PC-9 (cell line): Measurements from ENCODE around the gene XYLB.

ENCODE experiments used
- EZH2 ChIP-seq: fragments of 200-600 bp; sonication (generic); IDR thresholded peaks from 2 replicates; pipeline ENCODE4 v1.8.0; 2017; ENCODE audit warnings: antibody characterized with exemption, low read depth
- TF ChIP-seq, protein P1 (sequence below): fragments of 200-600 bp; sonication (generic); conservative IDR thresholded peaks from 2 replicates; pipeline ENCODE4 v1.6.1; 2017; ENCODE audit warnings: mixed run types, antibody characterized with exemption, mild to moderate bottlenecking, moderate library complexity

DNA sequence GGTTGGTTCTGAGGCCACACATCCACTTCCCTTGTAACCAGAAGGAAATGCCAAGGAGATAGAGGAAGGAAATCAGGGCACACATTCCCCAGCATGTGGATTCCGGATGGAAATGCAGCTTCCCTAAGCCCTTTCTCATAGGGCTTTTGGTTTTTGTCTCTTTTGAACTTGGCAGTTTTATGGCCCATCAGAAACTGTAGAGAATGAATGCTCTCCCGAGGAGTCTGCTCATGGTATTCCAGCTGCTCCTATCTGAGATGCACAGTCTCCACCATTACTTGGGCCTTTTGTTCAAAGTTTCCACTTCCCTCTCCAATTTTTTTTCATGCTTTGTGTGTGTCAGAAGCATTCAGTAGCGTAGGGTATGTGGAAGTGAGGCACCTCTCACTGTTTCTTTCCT, 21.2 kb downstream of the XYLB start:
- TF ChIP-seq, protein P1, sequence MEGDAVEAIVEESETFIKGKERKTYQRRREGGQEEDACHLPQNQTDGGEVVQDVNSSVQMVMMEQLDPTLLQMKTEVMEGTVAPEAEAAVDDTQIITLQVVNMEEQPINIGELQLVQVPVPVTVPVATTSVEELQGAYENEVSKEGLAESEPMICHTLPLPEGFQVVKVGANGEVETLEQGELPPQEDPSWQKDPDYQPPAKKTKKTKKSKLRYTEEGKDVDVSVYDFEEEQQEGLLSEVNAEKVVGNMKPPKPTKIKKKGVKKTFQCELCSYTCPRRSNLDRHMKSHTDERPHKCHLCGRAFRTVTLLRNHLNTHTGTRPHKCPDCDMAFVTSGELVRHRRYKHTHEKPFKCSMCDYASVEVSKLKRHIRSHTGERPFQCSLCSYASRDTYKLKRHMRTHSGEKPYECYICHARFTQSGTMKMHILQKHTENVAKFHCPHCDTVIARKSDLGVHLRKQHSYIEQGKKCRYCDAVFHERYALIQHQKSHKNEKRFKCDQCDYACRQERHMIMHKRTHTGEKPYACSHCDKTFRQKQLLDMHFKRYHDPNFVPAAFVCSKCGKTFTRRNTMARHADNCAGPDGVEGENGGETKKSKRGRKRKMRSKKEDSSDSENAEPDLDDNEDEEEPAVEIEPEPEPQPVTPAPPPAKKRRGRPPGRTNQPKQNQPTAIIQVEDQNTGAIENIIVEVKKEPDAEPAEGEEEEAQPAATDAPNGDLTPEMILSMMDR: no peak
- TF ChIP-seq EZH2: no peak
